HG03378 (cell line): ENCODE data around the gene APOL3.
"Not testable (repeated sequence)": the region's sequence is repeated elsewhere in the genome, so short reads cannot be mapped to it uniquely, and the experiment has no call there.

Experiments
- ATAC-seq: cut with Tn5 transposase; IDR thresholded peaks from one replicate; pipeline ENCODE4 v1.9.1; 2021; ENCODE audit warnings: mild to moderate bottlenecking, moderate library complexity; ENCODE audit not compliant: unreplicated experiment

Gene APOL3, protein sequence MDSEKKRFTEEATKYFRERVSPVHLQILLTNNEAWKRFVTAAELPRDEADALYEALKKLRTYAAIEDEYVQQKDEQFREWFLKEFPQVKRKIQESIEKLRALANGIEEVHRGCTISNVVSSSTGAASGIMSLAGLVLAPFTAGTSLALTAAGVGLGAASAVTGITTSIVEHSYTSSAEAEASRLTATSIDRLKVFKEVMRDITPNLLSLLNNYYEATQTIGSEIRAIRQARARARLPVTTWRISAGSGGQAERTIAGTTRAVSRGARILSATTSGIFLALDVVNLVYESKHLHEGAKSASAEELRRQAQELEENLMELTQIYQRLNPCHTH

GRCh38 chr22:36160499-36160942 lies at the start of gene APOL3:
TSS of gene APOL3 (minus strand) at chr22:36160755. CDS start at chr22:36149055, 11,700 bp downstream.
- no peak for ATAC-seq

DNA sequence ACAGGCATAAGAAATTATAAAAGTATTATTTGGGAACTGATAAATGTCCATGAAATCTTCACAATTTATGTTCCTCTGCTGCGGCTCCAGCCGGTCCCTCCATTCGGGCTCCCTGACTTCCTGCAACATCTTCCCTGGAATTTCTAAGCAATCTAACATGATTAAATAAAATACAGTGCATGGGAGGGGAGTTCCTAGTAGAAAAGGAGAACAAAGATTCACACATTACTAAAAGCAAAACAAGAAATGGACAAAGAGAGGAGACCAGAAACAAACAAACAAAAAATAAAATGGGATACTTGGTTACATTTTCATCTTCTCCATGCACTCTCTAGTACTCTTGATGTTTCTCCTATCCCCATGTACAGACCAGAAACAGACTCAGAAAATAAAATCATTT lies 49.7 kb upstream of the APOL3 start:
- ATAC-seq: no peak

DNA sequence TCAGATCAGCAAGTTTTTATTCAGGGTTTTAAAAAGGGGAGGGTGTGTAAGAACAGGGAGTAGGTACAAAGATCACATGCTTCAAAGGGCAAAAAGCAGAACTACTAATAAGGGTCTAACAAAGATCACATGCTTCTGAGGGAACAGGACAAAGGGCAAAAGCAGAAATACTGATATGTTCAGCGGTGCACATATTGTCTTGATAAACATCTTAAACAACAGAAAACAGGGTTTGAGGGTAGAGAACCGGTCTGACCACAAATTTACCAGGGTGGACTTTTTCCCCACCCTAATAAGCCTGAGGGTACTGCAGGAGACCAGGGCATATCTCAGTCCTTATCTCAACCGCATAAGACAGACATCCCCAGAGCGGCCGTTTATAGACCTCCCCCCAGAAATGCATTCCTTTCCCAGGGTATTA lies 48.9 kb upstream of the APOL3 start:
- not testable (repeated sequence) for ATAC-seq

DNA sequence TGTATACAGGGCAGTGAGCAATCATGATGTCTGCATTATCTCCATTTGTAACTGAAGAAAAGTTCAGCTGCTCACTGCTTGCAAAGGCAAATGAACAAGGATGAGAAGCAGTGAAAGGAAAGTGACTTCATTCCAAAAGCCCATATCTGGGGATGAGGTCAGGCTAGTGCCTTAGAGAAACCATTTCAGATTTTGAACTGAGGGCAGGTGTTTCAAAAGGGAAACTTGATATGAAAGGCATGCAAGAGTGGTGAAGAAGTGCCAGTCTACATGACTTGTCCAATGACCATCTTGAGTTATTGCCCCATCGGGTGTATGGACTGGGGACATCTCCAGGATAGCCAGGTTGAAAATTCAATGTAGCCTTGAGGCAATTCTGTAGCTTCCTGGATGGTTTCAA lies 48.4 kb upstream of the APOL3 start:
- no peak for ATAC-seq

GRCh38 chr22:36208162-36208765 lies 47.7 kb upstream of the APOL3 start:
- ATAC-seq: no peak

- no peak for ATAC-seq
Observed at GRCh38 chr22:36206255-36206654, 45.7 kb upstream of the APOL3 start.

GRCh38 chr22:36205573-36205972 lies 45.0 kb upstream of the APOL3 start:
- not testable (repeated sequence) for ATAC-seq

- no peak for ATAC-seq
Observed at GRCh38 chr22:36204632-36205015, 44.1 kb upstream of the APOL3 start.

DNA sequence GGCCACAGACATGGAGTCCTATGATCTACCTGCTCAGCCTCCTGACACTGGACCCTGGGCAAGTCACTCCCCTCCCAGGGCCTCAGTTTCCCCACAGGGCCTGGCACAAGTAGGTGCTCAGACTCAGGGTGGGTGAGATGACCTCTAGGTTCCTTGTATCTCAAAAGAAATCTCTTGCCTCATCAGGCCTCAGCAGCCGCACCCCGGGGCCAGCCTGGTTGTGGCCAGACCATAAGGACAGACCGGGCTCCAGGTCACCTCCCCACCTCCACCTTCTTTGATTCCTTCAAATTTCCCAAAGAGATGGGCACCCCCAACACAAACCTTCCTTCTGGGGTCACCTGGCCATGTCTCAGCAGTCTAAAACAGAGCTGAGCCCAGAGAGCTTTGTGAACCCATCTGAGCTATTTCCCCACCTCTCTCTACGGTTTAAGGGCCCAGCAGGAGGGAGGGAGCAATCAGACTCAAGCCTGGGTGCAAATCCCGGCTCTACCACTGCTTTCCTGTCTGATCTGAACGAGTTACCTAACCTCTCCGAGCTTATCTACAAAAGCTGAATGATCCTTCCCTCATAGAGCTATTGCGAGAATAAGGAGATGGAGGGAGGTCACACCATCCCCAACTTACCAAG lies 43.6 kb upstream of the APOL3 start:
- no peak for ATAC-seq

GRCh38 chr22:36203441-36203840 lies 42.9 kb upstream of the APOL3 start:
- not testable (repeated sequence) for ATAC-seq

DNA sequence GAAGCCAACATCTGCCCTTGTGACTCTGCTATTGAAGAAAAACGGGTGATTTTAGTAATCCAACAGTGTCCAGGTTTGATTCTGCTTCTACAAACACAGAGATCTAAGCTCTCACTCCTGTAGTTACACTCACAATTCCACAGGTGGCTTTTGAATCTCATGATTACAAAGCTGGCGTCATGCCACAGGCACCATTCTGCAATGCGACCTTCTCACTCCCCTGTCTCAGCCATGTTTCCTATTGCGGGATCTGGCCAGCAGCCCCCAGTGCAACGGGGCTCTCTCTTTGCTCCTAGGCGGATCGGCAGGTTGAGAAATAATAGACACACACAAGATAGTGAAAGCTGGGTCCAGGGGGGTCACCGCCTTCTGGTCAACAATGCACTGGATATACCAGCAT lies 42.4 kb upstream of the APOL3 start:
- ATAC-seq: not testable (repeated sequence)

DNA sequence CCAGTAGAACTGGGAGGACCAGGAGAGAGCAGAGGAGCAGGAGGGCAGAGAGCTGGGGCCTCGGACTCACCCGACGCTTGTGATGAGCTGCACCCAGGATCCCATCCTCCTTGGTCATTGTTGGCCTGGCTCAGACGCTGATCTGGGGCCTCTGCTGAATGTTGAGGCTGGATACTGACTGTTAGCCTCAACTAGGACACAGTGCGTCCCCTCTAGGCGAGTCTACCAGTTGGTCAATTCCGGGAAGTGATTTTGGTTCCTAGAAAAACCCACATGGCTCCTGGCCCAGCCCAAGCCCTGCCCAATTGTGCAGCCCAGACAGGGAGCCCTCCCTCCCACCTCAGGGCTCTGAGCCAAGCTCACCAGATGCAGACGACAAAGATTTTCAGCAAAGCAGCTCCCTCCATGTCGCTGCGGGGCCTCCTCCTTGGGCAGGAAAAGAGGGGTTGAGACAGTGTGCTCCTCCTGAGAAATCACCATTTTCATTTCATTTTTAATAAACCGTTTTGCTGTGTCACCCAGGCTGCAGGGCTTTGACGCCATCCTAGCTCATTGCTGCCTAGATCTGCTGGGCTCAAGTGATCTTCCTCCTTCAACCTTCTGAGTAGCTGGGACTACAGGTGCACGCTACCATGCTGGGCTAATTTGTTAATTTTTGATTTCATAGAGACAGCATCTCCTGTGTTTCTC lies 41.2 kb upstream of the APOL3 start, which contains the start of gene APOL4:
Gene APOL4 (minus strand): TSS at position 180 of the 690 bp plus-strand sequence. CDS start 75 bp downstream, at position 105.
- no peak for ATAC-seq

DNA sequence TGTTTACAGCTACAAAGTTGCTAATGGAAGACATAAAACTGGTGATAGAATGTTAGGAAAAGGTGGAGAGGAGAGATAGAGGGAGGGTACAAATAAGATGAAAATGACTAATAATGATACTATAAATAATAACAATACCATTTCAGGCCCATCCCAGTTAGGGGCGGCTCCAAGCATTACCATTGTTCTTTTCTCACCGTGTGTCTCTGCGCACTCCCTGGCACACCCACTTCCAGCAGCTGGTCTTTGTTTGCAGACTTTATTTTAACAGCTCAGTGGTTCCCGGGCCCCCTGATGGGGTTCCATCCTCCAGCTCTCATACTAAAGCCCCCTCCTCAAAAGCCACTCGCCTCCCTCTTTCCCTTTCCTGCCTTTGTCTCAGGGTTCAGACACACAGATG lies 40.5 kb upstream of the APOL3 start:
- ATAC-seq: not testable (repeated sequence)

DNA sequence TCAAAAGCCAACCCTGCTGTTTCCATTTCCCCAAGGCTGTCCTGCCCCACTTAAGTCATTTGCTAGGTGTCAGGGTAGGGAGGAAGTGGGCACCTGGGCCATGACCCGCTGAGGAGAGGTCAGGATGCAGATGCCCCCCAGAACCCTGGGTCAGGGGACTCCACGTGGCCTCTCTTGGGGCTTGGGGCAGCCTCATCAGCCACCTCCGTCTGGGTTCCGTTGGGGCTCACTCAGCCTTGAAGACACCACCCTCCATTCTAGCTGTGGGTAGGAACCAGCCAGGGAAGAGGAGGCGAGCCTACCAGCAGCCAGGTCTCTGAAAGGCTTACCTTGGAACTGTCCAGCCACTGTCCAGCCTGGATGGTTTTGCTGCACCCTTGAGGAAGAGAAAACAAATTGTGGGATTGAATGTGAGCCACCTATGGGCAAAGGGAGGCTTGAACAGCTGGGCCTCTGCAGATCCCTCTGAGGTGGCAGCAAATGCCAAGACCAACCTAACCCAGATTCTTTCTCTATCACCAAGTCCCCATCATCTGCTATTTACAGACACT lies 38.5 kb upstream of the APOL3 start:
- no peak for ATAC-seq

- ATAC-seq: no peak
Observed at GRCh38 chr22:36198536-36198935, 38.0 kb upstream of the APOL3 start.

DNA sequence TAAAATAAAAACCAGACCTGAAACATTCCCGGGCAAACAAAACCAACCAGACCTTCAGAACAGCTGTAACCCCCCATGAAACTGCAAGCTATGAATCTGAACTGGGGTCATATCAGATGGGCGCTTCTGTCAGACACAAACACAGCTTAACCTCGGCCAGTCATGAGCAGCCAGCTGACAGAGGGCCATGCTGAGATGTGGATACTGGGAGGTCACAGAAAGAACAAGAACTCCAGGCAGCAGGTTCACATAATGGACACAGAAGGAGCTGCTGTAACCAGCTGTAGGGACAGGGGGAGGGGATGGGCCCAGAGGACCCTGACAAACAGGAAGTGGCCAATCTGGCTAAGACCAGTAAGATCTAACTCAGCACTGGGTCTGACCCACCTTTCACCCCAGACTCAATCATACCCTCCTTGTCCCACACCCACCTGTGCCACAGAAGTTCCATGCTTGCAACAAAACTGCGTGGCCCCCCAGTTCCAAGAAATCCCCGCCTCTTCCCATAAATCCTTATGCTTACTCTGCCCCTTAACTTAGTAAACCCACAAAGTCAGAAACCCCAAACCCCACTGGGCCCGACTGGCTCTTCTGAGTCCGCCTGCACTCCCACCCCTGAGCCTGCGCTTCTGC lies 37.1 kb upstream of the APOL3 start:
- ATAC-seq: no peak

GRCh38 chr22:36197065-36197440 lies 36.5 kb upstream of the APOL3 start:
- no peak for ATAC-seq

- no peak for ATAC-seq
Observed at GRCh38 chr22:36196254-36197064, 35.9 kb upstream of the APOL3 start.

- ATAC-seq: no peak
Observed at GRCh38 chr22:36194971-36195370, 34.4 kb upstream of the APOL3 start.

- no peak for ATAC-seq
Observed at GRCh38 chr22:36194385-36194784, 33.8 kb upstream of the APOL3 start.
